Panc1 (cell line): ENCODE data around the gene REELD1.

Experiments used
- CTCF ChIP-seq: fragments of 450-650 bp; IDR thresholded peaks from 2 replicates; pipeline ENCODE4 v1.5.1; 2017; ENCODE audit warnings: mild to moderate bottlenecking
- POLR2AphosphoS5 ChIP-seq: IDR thresholded peaks from 2 replicates; pipeline ENCODE4 v1.6.1; 2012; ENCODE audit warnings: mild to moderate bottlenecking, low read depth, low read length, moderate library complexity
- REST ChIP-seq, 2 experiments: IDR thresholded peaks; 2 replicates each; pipeline ENCODE4 v1.6.1; 2011 to 2012; ENCODE audit warnings: low read depth in 2 of 2, control low read depth in 1 of 2, low read length in 1 of 2, mild to moderate bottlenecking in 1 of 2, moderate library complexity in 1 of 2; ENCODE audit not compliant: insufficient read depth in 1 of 2
- TCF7L2 ChIP-seq: IDR thresholded peaks from 2 replicates; pipeline ENCODE4 v1.6.1; 2011; ENCODE audit warnings: mild to moderate bottlenecking, low read depth, low read length, inconsistent platforms

- no peak for TF ChIP-seq CTCF
- no peak for TF ChIP-seq REST (IDR thresholded peaks at IDR 0.05; ENCODE audit: insufficient read depth in 1 of 2, low read depth in 2 of 2, low read length in 1 of 2)
- no peak for TF ChIP-seq POLR2AphosphoS5
- TF ChIP-seq TCF7L2 = no peak
Observed at GRCh38 chr4:146165840-146166239, 48.5 kb upstream of the REELD1 start.
